ENCODE results near the gene ARMC9.

DNA sequence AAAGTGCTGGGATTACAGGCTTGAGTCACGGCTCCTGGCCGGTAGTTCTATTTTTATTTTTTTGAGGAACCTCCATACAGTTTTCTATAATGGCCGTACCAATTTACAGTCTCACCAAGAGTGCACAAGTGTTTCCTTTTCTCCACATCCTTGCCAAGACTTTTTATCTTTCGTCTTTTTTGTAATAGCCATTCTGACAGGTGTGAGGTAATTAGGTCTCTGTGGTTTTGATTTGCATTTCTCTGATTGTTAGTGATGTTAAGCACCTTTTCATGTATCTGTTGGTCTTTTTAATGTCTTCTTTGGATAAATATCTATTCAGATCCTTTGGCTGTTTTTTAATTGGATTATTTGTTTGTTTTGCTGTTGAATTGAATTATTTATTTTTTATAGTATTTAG is 9.3 kb downstream of the ARMC9 start:
- no peak for TF ChIP-seq ISL1 (CRISPR knock-in tag; IDR thresholded peaks at IDR 0.05)
- TF ChIP-seq, protein P1, sequence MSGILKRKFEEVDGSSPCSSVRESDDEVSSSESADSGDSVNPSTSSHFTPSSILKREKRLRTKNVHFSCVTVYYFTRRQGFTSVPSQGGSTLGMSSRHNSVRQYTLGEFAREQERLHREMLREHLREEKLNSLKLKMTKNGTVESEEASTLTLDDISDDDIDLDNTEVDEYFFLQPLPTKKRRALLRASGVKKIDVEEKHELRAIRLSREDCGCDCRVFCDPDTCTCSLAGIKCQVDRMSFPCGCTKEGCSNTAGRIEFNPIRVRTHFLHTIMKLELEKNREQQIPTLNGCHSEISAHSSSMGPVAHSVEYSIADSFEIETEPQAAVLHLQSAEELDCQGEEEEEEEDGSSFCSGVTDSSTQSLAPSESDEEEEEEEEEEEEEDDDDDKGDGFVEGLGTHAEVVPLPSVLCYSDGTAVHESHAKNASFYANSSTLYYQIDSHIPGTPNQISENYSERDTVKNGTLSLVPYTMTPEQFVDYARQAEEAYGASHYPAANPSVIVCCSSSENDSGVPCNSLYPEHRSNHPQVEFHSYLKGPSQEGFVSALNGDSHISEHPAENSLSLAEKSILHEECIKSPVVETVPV (CRISPR knock-in tag; IDR thresholded peaks at IDR 0.05), result no peak
- TF ChIP-seq ZFP30 (CRISPR knock-in tag; IDR thresholded peaks at IDR 0.05), result no peak
- no peak for TF ChIP-seq TCF4 (CRISPR knock-in tag; IDR thresholded peaks at IDR 0.05; ENCODE audit: borderline replicate concordance)
- TF ChIP-seq BACH2 (CRISPR knock-in tag; IDR thresholded peaks at IDR 0.05; ENCODE audit: borderline replicate concordance), result no peak
- TF ChIP-seq ARNTL (CRISPR knock-in tag; IDR thresholded peaks at IDR 0.05; ENCODE audit: borderline replicate concordance, low read depth), result no peak
- TF ChIP-seq, protein P2, sequence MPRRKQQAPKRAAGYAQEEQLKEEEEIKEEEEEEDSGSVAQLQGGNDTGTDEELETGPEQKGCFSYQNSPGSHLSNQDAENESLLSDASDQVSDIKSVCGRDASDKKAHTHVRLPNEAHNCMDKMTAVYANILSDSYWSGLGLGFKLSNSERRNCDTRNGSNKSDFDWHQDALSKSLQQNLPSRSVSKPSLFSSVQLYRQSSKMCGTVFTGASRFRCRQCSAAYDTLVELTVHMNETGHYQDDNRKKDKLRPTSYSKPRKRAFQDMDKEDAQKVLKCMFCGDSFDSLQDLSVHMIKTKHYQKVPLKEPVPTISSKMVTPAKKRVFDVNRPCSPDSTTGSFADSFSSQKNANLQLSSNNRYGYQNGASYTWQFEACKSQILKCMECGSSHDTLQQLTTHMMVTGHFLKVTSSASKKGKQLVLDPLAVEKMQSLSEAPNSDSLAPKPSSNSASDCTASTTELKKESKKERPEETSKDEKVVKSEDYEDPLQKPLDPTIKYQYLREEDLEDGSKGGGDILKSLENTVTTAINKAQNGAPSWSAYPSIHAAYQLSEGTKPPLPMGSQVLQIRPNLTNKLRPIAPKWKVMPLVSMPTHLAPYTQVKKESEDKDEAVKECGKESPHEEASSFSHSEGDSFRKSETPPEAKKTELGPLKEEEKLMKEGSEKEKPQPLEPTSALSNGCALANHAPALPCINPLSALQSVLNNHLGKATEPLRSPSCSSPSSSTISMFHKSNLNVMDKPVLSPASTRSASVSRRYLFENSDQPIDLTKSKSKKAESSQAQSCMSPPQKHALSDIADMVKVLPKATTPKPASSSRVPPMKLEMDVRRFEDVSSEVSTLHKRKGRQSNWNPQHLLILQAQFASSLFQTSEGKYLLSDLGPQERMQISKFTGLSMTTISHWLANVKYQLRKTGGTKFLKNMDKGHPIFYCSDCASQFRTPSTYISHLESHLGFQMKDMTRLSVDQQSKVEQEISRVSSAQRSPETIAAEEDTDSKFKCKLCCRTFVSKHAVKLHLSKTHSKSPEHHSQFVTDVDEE (CRISPR knock-in tag; IDR thresholded peaks at IDR 0.05), result no peak
- TF ChIP-seq SNAI2 (CRISPR knock-in tag; IDR thresholded peaks at IDR 0.05), result no peak
- no peak for TF ChIP-seq TOX (CRISPR knock-in tag; IDR thresholded peaks at IDR 0.05; ENCODE audit: borderline replicate concordance)
- TF ChIP-seq, protein P3, sequence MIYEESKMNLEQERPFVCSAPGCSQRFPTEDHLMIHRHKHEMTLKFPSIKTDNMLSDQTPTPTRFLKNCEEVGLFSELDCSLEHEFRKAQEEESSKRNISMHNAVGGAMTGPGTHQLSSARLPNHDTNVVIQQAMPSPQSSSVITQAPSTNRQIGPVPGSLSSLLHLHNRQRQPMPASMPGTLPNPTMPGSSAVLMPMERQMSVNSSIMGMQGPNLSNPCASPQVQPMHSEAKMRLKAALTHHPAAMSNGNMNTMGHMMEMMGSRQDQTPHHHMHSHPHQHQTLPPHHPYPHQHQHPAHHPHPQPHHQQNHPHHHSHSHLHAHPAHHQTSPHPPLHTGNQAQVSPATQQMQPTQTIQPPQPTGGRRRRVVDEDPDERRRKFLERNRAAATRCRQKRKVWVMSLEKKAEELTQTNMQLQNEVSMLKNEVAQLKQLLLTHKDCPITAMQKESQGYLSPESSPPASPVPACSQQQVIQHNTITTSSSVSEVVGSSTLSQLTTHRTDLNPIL (CRISPR knock-in tag; IDR thresholded peaks at IDR 0.05; ENCODE audit: low read depth), result no peak
- no peak for TF ChIP-seq OSR1 (CRISPR knock-in tag; IDR thresholded peaks at IDR 0.05)
- TF ChIP-seq, protein P4, sequence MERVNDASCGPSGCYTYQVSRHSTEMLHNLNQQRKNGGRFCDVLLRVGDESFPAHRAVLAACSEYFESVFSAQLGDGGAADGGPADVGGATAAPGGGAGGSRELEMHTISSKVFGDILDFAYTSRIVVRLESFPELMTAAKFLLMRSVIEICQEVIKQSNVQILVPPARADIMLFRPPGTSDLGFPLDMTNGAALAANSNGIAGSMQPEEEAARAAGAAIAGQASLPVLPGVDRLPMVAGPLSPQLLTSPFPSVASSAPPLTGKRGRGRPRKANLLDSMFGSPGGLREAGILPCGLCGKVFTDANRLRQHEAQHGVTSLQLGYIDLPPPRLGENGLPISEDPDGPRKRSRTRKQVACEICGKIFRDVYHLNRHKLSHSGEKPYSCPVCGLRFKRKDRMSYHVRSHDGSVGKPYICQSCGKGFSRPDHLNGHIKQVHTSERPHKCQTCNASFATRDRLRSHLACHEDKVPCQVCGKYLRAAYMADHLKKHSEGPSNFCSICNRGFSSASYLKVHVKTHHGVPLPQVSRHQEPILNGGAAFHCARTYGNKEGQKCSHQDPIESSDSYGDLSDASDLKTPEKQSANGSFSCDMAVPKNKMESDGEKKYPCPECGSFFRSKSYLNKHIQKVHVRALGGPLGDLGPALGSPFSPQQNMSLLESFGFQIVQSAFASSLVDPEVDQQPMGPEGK (CRISPR knock-in tag; IDR thresholded peaks at IDR 0.05; ENCODE audit: borderline replicate concordance), result no peak
- no peak for TF ChIP-seq ZNF70 (CRISPR knock-in tag; IDR thresholded peaks at IDR 0.05)
- TF ChIP-seq RARB (CRISPR knock-in tag; IDR thresholded peaks at IDR 0.05), result no peak
